Thyroid gland (tissue), 4 donors: ENCODE results near the gene PLEKHG3. TPM values are rescaled to one million over a fixed set of nuclear protein-coding genes. Genes with fewer than 3 reads are reported as not detected.
A peak's percentile ranks its signal among the peaks of the same experiment; 100 is the strongest.
"Not testable (repeated sequence)": the region's sequence is repeated elsewhere in the genome, so short reads cannot be mapped to it uniquely, and the experiment has no call there.

Experiments
- DNase-seq, 2 donors: peaks; one replicate each; pipeline ENCODE4 v3.0.0-alpha.2; 2019
- H3K27ac ChIP-seq, 3 donors: fragments of 200-600 bp; sonication (generic); 1 replicate in 2 of 3; 2 replicates in 1 of 3; pipeline ENCODE4 v1.5.1; 2016 to 2019; ENCODE audit warnings: mild to moderate bottlenecking in 1 of 3, moderate library complexity in 1 of 3
- H3K27me3 ChIP-seq: fragments of 200-600 bp; sonication (generic); one replicate; pipeline ENCODE4 v1.5.1; 2019
- H3K36me3 ChIP-seq, 2 donors: fragments of 200-600 bp; sonication (generic); one replicate each; pipeline ENCODE4 v1.5.1; 2016 to 2019
- H3K4me1 ChIP-seq, 2 donors: fragments of 200-600 bp; sonication (generic); one replicate each; pipeline ENCODE4 v1.5.1; 2017 to 2019
- H3K4me3 ChIP-seq, 3 donors: fragments of 200-600 bp; sonication (generic); replicated peaks in 1 of 3; 1 replicate in 2 of 3; 2 replicates in 1 of 3; pipeline ENCODE4 v1.5.1; 2016; ENCODE audit warnings: mild to moderate bottlenecking in 1 of 3
- H3K9me3 ChIP-seq: fragments of 200-600 bp; sonication (generic); one replicate; pipeline ENCODE4 v1.5.1; 2017
- POLR2A ChIP-seq, 2 donors: fragments of 450-650 bp; IDR thresholded peaks; one replicate each; pipeline ENCODE4 v1.6.1; 2017; ENCODE audit warnings: antibody characterized with exemption in 2 of 2, mild to moderate bottlenecking in 2 of 2, moderate library complexity in 1 of 2
- WGBS, 2 donors: methylation state at CpG; one replicate each; pipeline ENCODE4 v1.1.5; 2017; 5-methylcytosine and 5-hydroxymethylcytosine counted together
- intact Hi-C: fragments of 100-400 bp; cut with DNase I; formaldehyde crosslinking; loops from one replicate; pipeline ENCODE4 v1.15.1; 2023
- total RNA-seq, 4 donors: library from RNA; depleted of rRNA; stranded (reverse); fragments of >200 nt; gene quantifications; one replicate each; pipeline ENCODE4 v1.2.3, GENCODE V29; 2016
- TF ChIP-seq, protein P1 (sequence below), 6 experiments: fragments of 200-600 bp in 3 of 6; fragments of 450-650 bp in 3 of 6; sonication (generic) in 3 of 6; IDR thresholded peaks; one replicate each; pipeline ENCODE4 v1.5.1; 2016 to 2019; ENCODE audit warnings: antibody characterized with exemption in 6 of 6, mild to moderate bottlenecking in 2 of 6, inconsistent platforms in 1 of 6, moderate library complexity in 1 of 6

The PLEKHG3 gene
- 10 to 100 TPM; 41.0 to 83.0 (median 54.6) TPM for total RNA-seq

DNA sequence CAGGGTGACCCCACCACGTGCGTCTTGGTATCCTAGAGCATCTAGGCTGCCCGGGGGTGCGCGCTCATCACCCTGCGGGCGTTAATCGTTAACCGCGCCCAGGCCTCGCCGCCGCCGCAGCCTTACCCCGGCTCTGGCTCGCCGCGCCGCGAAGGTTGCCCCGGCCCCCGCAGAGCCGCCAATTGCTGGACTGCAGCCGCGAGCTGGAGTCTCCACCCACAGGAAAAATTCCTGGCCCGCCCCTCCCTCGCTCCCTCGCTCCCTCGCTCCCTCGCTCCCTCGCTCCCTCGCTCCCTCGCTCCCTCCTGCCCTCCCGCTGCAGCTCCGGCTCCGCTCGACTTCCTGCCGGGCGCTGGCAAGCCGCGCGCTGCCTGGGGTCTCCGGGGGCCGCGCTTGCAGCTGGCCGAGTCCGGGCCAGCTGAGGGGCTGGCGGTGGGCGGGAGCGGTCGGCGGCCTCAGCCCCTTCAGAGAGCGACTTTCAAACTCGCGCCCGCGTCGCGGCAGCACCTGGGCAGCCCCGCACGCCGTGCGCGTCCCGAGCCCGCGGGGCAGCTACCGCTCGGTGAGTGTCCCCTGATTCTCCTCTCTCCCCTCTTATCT is at the start of gene PLEKHG3:
PLEKHG3 (plus strand) TSS at position 282 of the 600 bp plus-strand sequence. CDS start 23,208 bp downstream, outside the sequence.
- intact Hi-C loops, result no loop called here
- H3K9me3 ChIP-seq, result no peaks in the 10 kb centered on the region
- TF ChIP-seq POLR2A (IDR thresholded peaks at IDR 0.05), result peak in 1 of 2 donors; percentile 97
- TF ChIP-seq, protein P1, sequence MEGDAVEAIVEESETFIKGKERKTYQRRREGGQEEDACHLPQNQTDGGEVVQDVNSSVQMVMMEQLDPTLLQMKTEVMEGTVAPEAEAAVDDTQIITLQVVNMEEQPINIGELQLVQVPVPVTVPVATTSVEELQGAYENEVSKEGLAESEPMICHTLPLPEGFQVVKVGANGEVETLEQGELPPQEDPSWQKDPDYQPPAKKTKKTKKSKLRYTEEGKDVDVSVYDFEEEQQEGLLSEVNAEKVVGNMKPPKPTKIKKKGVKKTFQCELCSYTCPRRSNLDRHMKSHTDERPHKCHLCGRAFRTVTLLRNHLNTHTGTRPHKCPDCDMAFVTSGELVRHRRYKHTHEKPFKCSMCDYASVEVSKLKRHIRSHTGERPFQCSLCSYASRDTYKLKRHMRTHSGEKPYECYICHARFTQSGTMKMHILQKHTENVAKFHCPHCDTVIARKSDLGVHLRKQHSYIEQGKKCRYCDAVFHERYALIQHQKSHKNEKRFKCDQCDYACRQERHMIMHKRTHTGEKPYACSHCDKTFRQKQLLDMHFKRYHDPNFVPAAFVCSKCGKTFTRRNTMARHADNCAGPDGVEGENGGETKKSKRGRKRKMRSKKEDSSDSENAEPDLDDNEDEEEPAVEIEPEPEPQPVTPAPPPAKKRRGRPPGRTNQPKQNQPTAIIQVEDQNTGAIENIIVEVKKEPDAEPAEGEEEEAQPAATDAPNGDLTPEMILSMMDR (IDR thresholded peaks at IDR 0.05), result peak in 1 of 6 experiments; percentile 17
- peak within 1 kb of the TSS; percentile 52 to 88 (median 71) for H3K4me3 ChIP-seq
- peaks cover 54 to 79% of the 10 kb centered on the region in 2 donors for H3K4me1 ChIP-seq
- H3K27me3 ChIP-seq, result no peaks in the 10 kb centered on the region
- 0% methylated on average over 7 to 12 of the region's 69 CpGs for WGBS, 2 donors
- H3K27ac ChIP-seq, result peak within 1 kb of the TSS; percentile 93 to 97 (median 94)
- DNase-seq, result peak; percentile 90 to 92
- H3K36me3 ChIP-seq, result no peaks in the 10 kb centered on the region

DNA sequence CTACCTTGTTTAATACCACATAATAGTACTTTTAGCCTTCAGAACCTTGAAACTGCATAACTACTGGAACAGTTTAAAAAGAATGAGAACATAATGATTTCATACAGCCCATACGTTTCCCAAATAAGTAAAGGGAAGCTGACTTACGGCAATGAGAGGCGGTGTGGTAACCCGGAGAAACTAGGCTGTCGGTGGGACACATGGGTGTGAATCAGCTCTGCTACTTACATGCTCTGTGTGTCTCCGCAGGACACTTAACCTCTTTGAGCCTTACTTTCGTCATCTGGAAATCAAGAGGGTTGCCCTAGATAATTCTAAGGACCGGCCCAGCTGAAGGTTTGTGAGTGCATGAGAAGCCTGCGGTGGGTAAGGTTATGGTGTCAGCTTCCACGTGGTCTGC is 49.3 kb upstream of the PLEKHG3 start:
- intact Hi-C loops, result no loop called here
- no peak for DNase-seq
- Histone ChIP-seq H3K4me3 (no peak overlapping the region), H3K4me1 (no peaks in the 10 kb centered on the region), H3K36me3 (no peaks in the 10 kb centered on the region), H3K9me3 (no peaks in the 10 kb centered on the region), H3K27me3 (no peaks in the 10 kb centered on the region), H3K27ac (peak overlapping the region in 1 of 3 donors; percentile 50)
- TF ChIP-seq, protein P1 (IDR thresholded peaks at IDR 0.05), result no peak
- TF ChIP-seq POLR2A (IDR thresholded peaks at IDR 0.05), result no peak
- 76 to 79% methylated on average over 10 of the region's 10 CpGs for WGBS, 2 donors

DNA sequence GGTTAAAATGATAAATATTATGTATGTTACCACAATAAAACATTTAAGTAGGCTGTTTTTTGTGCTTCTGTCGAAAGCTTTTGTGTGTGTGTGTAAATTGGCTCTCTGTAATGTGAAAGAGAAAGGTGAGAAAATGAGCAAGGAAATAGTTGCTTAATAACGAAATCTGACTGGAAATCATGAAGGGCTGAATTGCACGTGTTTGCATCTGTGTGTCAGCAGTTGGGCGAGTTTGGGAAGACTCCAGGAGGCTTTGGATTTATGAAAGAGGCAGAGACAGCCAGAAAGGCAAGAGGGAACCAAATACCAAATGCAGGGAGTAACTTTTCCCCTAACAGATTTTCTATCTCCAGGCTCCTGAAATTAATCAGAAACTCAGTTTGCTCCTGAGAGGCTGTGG is 47.2 kb upstream of the PLEKHG3 start:
- Histone ChIP-seq H3K4me1 (no peaks in the 10 kb centered on the region), H3K4me3 (no peak overlapping the region), H3K36me3 (no peaks in the 10 kb centered on the region), H3K27ac (no peak overlapping the region), H3K27me3 (no peaks in the 10 kb centered on the region), H3K9me3 (no peaks in the 10 kb centered on the region)
- WGBS, 2 donors, result 69 to 77% methylated on average over 4 of the region's 4 CpGs
- no peak for DNase-seq
- intact Hi-C loops, result no loop called here
- TF ChIP-seq, protein P1 (IDR thresholded peaks at IDR 0.05), result no peak
- no peak for TF ChIP-seq POLR2A (IDR thresholded peaks at IDR 0.05)

DNA sequence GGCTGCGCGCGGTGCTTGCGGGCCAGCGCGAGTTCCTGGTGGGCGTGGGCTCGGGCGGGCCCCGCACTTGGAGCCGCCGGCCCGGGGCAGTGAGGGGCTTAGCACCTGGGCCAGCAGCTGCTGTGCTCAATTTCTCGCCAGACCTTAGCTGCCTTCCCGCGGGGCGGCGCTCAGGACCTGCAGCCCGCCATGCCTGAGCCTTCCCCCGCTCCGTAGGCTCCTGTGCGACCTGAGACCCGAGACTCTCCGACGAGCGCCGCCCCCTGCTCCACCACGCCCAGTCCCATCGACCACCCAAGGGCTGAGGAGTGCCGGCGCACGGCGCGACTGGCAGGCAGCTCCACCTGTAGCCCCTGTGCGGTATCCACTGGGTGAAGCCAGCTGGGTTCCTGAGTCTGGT is 46.0 kb upstream of the PLEKHG3 start:
- Histone ChIP-seq H3K36me3 (no peaks in the 10 kb centered on the region), H3K4me3 (no peak overlapping the region), H3K27ac (no peak overlapping the region), H3K27me3 (no peaks in the 10 kb centered on the region), H3K9me3 (no peaks in the 10 kb centered on the region), H3K4me1 (no peaks in the 10 kb centered on the region)
- TF ChIP-seq, protein P1 (IDR thresholded peaks at IDR 0.05), result no peak
- no peak for TF ChIP-seq POLR2A (IDR thresholded peaks at IDR 0.05)
- intact Hi-C loops, result no loop called here
- no peak for DNase-seq
- WGBS, 2 donors, result 90% methylated on average over 26 of the region's 35 CpGs; no CpG with 5 or more reads in 1 of the 2 donors

DNA sequence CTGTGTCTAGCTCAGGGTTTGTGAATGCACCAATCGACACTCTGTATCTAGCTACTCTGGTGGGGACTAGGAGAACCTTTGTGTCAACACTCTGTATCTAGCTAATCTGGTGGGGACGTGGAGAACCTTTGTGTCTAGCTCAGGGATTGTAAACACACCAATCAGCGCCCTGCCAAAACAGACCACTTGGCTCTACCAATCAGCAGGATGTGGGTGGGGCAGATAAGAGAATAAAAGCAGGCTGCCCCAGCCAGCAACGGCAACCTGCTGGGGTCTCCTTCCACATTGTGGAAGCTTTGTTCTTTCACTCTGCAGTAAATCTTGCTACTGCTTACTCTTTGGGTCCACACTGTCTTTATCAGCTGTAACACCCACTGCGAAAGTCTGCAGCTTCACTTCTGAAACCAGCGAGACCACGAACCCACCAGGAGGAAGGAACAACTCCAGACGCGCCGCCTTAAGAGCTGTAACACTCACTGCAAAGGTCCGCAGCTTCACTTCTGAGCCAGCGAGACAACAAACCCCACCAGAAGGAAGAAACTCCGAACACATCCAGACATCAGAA is 45.4 kb upstream of the PLEKHG3 start:
- H3K4me3 ChIP-seq, H3K27me3 ChIP-seq, H3K4me1 ChIP-seq, H3K36me3 ChIP-seq, H3K9me3 ChIP-seq, intact Hi-C loops, DNase-seq, H3K27ac ChIP-seq: not testable (repeated sequence)
- 65 to 92% methylated on average over 8 to 10 of the region's 13 CpGs for WGBS, 2 donors
